Gastrocnemius medialis (tissue), 4 donors: ENCODE results near the gene FFAR4. TPM values are rescaled to one million over a fixed set of nuclear protein-coding genes. Genes with fewer than 3 reads are reported as not detected.

ENCODE experiments used
- ATAC-seq, 2 donors: fragments of 150-250 bp; one replicate each; pipeline ENCODE4 v1.9.1; 2016
- DNase-seq, 2 donors: peaks; one replicate each; pipeline ENCODE4 v3.0.0-alpha.2; 2019
- H3K27ac ChIP-seq, 4 donors: fragments of 200-600 bp; sonication (generic); 1 replicate in 1 of 4; 2 replicates in 3 of 4; pipeline ENCODE4 v1.5.1; 2016 to 2018; ENCODE audit warnings: mild to moderate bottlenecking in 2 of 4, moderate library complexity in 1 of 4
- H3K27me3 ChIP-seq, 3 donors: fragments of 200-600 bp; sonication (generic) in 2 of 3; 1 replicate in 1 of 3; 2 replicates in 2 of 3; pipeline versions ENCODE4 v1.5.1 to v1.6.0; 2016 to 2019; ENCODE audit warnings: mild to moderate bottlenecking in 1 of 3, moderate library complexity in 1 of 3
- H3K36me3 ChIP-seq, 2 donors: fragments of 200-600 bp; sonication (generic) in 1 of 2; one replicate each; pipeline ENCODE4 v1.5.1; 2017 to 2018
- H3K4me1 ChIP-seq, 2 donors: fragments of 200-600 bp; sonication (generic) in 1 of 2; one replicate each; pipeline ENCODE4 v1.5.1; 2016 to 2017; ENCODE audit warnings: mild to moderate bottlenecking in 2 of 2
- H3K4me3 ChIP-seq, 4 donors: fragments of 200-600 bp; sonication (generic) in 3 of 4; 1 replicate in 1 of 4; 2 replicates in 3 of 4; pipeline ENCODE4 v1.5.1; 2016 to 2019; ENCODE audit warnings: mild to moderate bottlenecking in 2 of 4
- H3K9me3 ChIP-seq, 3 donors: fragments of 200-600 bp; sonication (generic) in 2 of 3; 1 replicate in 1 of 3; 2 replicates in 2 of 3; pipeline ENCODE4 v1.5.1; 2016 to 2019
- CTCF ChIP-seq, 5 experiments: fragments of 450-650 bp in 3 of 5; fragments of 200-600 bp in 2 of 5; sonication (generic) in 2 of 5; IDR thresholded peaks in 4 of 5; conservative IDR thresholded peaks in 1 of 5; 1 replicate in 4 of 5; 2 replicates in 1 of 5; pipeline ENCODE4 v1.5.1; 2016 to 2019; ENCODE audit warnings: antibody characterized with exemption in 5 of 5, mild to moderate bottlenecking in 3 of 5, moderate library complexity in 3 of 5
- POLR2A ChIP-seq, 2 donors: fragments of 450-650 bp; IDR thresholded peaks; one replicate each; pipeline ENCODE4 v1.6.1; 2017; ENCODE audit warnings: antibody characterized with exemption in 2 of 2, mild to moderate bottlenecking in 2 of 2, moderate library complexity in 2 of 2
- in situ Hi-C, 4 donors: fragments of 200-750 bp; cut with MboI; loops; one replicate each; pipeline versions ENCODE4 v1.15.0 to v1.8.0; 2017; ENCODE audit warnings: low sequenced_read_pairs in 4 of 4
- intact Hi-C: fragments of 100-400 bp; cut with DNase I; formaldehyde crosslinking; loops from one replicate; pipeline ENCODE4 v1.15.1; 2023; ENCODE audit warnings: low total_unique reads
- total RNA-seq, 4 donors: library from RNA; depleted of rRNA; stranded (reverse); fragments of >200 nt; gene quantifications; one replicate each; pipeline versions ENCODE4 v1.1.0 to v1.2.3, GENCODE V29; 2016

FFAR4 gene
- total RNA-seq, 4 donors from 2014 or later: 0.10 to 0.17 TPM; not detected in 2

GRCh38 chr10:93567277-93568104 is 1.0 kb downstream of the FFAR4 start:
- H3K9me3 ChIP-seq: no peaks in the 10 kb centered on the region
- H3K4me1 ChIP-seq: no peaks in the 10 kb centered on the region
- DNase-seq (no peak), ATAC-seq (no peak)
- H3K27ac ChIP-seq: no peak overlapping the region
- in situ Hi-C loops: no loop called here
- H3K36me3 ChIP-seq: no peaks in the 10 kb centered on the region
- peaks cover 24 to 32% (median 27%) of the 10 kb centered on the region in 3 donors for H3K27me3 ChIP-seq
- peak overlapping the region in 2 of 4 donors; percentile 6 to 39 for H3K4me3 ChIP-seq
- intact Hi-C loops: no loop called here
- TF ChIP-seq CTCF (IDR thresholded peaks at IDR 0.05 in 4 of 5, conservative IDR thresholded peaks at IDR 0.05 in 1 of 5) (no peak), POLR2A (IDR thresholded peaks at IDR 0.05) (no peak)

GRCh38 chr10:93568105-93568390 is 1.6 kb downstream of the FFAR4 start:
- in situ Hi-C loops: no loop called here
- peak overlapping the region in 1 of 4 donors; percentile 6 for H3K4me3 ChIP-seq
- no peak for TF ChIP-seq POLR2A (IDR thresholded peaks at IDR 0.05)
- no peak for TF ChIP-seq CTCF (IDR thresholded peaks at IDR 0.05 in 4 of 5, conservative IDR thresholded peaks at IDR 0.05 in 1 of 5)
- ATAC-seq: no peak
- no peaks in the 10 kb centered on the region for H3K36me3 ChIP-seq
- H3K9me3 ChIP-seq: no peaks in the 10 kb centered on the region
- H3K4me1 ChIP-seq: no peaks in the 10 kb centered on the region
- intact Hi-C loops: no loop called here
- no peak overlapping the region for H3K27ac ChIP-seq
- H3K27me3 ChIP-seq: peaks cover 24 to 32% (median 27%) of the 10 kb centered on the region in 3 donors
- DNase-seq: no peak

GRCh38 chr10:93570383-93570782 is 3.9 kb downstream of the FFAR4 start:
- no peaks in the 10 kb centered on the region for H3K36me3 ChIP-seq
- no peak for TF ChIP-seq CTCF (IDR thresholded peaks at IDR 0.05 in 4 of 5, conservative IDR thresholded peaks at IDR 0.05 in 1 of 5)
- no peak for TF ChIP-seq POLR2A (IDR thresholded peaks at IDR 0.05)
- no peak for ATAC-seq
- peaks cover 24 to 32% (median 27%) of the 10 kb centered on the region in 3 donors for H3K27me3 ChIP-seq
- DNase-seq: no peak
- H3K9me3 ChIP-seq: no peaks in the 10 kb centered on the region
- no peak overlapping the region for H3K27ac ChIP-seq
- H3K4me3 ChIP-seq: no peak overlapping the region
- intact Hi-C loops (no loop called here), in situ Hi-C loops (no loop called here)
- no peaks in the 10 kb centered on the region for H3K4me1 ChIP-seq

- peaks cover 12 to 17% (median 13%) of the 10 kb centered on the region in 3 donors for H3K27me3 ChIP-seq
- in situ Hi-C loops: no loop called here
These were observed 6.1 kb downstream of the FFAR4 start for GRCh38 chr10:93572606-93573005.

More at GRCh38 chr10:93572606-93573005, 6.1 kb downstream of the FFAR4 start:
- ATAC-seq (no peak), DNase-seq (no peak)
- intact Hi-C loops: no loop called here
- Histone ChIP-seq H3K9me3 (no peaks in the 10 kb centered on the region), H3K36me3 (no peaks in the 10 kb centered on the region), H3K27ac (no peak overlapping the region), H3K4me3 (no peak overlapping the region), H3K4me1 (no peaks in the 10 kb centered on the region)
- no peak for TF ChIP-seq POLR2A (IDR thresholded peaks at IDR 0.05)
- no peak for TF ChIP-seq CTCF (IDR thresholded peaks at IDR 0.05 in 4 of 5, conservative IDR thresholded peaks at IDR 0.05 in 1 of 5)
